ENCODE measurements around the gene TMEM175. TPM values are rescaled to one million over a fixed set of nuclear protein-coding genes. Genes with fewer than 3 reads are reported as not detected.

Gene TMEM175, protein sequence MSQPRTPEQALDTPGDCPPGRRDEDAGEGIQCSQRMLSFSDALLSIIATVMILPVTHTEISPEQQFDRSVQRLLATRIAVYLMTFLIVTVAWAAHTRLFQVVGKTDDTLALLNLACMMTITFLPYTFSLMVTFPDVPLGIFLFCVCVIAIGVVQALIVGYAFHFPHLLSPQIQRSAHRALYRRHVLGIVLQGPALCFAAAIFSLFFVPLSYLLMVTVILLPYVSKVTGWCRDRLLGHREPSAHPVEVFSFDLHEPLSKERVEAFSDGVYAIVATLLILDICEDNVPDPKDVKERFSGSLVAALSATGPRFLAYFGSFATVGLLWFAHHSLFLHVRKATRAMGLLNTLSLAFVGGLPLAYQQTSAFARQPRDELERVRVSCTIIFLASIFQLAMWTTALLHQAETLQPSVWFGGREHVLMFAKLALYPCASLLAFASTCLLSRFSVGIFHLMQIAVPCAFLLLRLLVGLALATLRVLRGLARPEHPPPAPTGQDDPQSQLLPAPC
- total RNA-seq (2014; rRNA removed; shearing (Covaris generic)): 8.8 and 13.1 TPM in 2 replicates

DNA sequence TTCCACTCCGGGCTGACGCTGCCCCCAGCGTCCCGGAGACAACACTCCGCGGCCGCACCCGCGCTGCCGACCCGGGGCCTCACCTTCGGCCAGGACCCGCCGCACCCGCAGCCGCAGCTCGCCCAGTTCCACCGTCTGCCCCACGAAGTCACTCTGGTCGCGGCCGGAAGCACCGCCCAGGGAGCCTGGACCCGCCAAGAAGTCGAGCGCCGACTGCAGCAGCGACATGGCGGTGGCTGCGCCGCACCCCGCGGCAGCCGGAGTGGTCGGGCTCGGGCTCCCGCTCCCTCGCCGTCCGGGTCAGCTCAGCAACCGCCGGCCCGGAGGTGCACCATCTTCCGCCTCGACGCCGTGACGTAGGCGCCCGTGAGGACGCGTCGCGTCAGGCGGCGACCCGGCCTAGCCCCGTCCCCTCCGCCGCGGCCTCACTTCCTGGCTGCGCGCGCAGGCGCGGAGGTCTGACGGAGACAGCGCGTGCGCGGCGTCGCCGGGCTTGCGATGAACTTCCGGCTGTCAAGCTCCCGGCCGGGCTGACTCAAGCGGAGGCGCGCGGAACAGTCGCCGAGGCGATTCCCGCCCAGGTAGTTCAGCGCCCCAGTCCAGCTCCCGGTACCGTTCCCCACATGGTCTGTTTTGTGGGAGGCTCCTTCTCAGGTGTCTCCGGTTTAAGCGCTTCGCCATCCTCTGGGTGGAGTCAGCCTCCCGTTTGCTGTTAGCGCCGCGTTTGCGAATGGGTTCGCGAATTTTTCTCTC is at the start of gene TMEM175, which contains the start of gene GAK:
Gene TMEM175 (plus strand): TSS at position 501 of the 753 bp plus-strand sequence. CDS start 15,280 bp downstream, outside the sequence.
Gene GAK (minus strand): TSS at position 357 of the 753 bp plus-strand sequence. CDS start 129 bp downstream, at position 228.
- H3K27me3 ChIP-seq (replicated peaks): no peaks in the 10 kb centered on the region
- no peaks in the 10 kb centered on the region for H3K9me3 ChIP-seq (replicated peaks)
- peak within 1 kb of the TSS; percentile 82 for H3K4me3 ChIP-seq
- peaks cover 5% of the 10 kb centered on the region; the same call in 1 of the 2 replicates for H3K4me1 ChIP-seq (replicated peaks)
- peaks cover 8% of the 10 kb centered on the region; the same call in 1 of the 2 replicates for H3K36me3 ChIP-seq
- DNase-seq (ENCODE audit: low read depth in 1 of 2, low spot score in 2 of 2): peak; percentile 83 to 88
- H3K27ac ChIP-seq: peak within 1 kb of the TSS; percentile 60

DNA sequence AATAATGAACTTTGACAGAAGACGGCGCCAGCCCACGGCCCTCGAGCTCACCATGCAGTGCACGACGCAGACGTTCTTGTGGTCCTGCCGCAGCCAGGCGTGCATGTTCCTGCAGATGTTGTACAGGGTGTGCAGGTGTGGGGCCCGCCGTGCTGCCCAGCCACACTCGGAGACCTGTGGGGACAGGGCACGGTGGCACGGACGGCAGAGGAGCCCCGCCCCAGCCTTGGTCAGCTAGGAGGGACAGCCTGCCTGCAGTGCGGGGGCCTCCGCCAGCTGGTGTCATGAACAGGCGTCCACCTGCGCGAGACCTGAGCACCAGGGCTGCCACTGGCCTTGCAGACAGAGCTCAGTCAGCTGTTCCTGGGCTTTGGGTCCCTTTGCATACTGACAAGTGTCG is 49.6 kb upstream of the TMEM175 start:
- no peaks in the 10 kb centered on the region for H3K27me3 ChIP-seq (replicated peaks)
- no peak for DNase-seq (ENCODE audit: low read depth in 1 of 2, low spot score in 2 of 2)
- no peak overlapping the region for H3K4me3 ChIP-seq
- no peaks in the 10 kb centered on the region for H3K4me1 ChIP-seq (replicated peaks)
- no peak overlapping the region for H3K27ac ChIP-seq
- no peaks in the 10 kb centered on the region for H3K9me3 ChIP-seq (replicated peaks)
- no peaks in the 10 kb centered on the region for H3K36me3 ChIP-seq

DNA sequence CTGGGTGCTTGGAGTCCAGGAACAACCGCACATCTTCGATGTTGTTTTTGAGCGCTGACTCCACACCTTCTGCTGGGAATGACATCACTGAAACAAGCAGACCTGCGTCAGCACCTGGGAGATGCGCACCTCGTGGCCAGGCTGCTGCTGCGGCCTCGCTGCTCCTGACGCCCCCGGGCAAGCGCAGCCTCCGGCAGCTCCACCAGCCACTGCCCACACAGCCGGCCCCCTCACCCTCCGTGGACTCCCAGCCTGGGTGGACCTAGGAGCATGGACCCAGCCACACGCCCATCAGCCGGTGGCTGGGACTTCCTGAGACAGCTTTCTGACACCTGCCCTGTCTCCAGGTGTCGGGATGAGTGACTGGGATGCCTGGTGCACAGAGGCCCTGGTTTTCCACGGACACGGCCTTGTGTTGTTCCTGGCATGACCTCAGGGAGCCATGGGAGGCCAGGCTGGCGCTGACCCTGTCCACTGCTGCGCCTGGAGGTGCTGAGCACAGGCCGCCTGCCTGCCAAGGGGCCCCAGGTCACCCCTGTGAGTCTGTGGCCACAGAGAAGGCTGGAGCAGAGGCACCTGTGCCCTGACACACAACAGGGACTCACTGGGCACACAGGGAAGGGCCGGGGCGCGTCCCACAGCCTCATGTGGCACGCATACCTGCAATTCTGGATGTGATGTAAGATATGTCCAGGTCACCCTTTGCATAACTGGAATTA is 48.7 kb upstream of the TMEM175 start:
- Histone ChIP-seq H3K27me3 (replicated peaks) (no peaks in the 10 kb centered on the region), H3K9me3 (replicated peaks) (no peaks in the 10 kb centered on the region), H3K36me3 (no peaks in the 10 kb centered on the region), H3K27ac (no peak overlapping the region), H3K4me1 (replicated peaks) (no peaks in the 10 kb centered on the region), H3K4me3 (no peak overlapping the region)
- DNase-seq (ENCODE audit: low read depth in 1 of 2, low spot score in 2 of 2): no peak

DNA sequence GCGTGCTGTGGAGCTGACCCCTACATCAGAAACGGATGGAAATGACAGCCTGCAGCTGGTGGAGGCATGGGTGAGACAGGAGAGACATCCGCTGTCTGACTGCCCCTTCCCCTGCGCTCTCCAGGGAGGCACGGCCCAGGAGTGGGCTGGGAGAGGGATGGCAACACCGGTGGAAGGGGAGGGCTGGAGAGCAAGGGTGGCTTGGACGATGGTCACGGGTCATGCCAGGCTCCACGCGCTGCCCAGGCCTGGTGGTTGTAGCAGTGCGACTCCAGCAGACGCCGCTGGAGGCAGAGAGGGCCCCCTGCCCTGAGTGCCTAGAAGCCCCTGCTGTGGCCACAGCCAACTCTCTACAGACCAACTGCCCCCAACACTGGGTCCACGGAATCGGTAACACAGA is 48.0 kb upstream of the TMEM175 start:
- Histone ChIP-seq H3K4me1 (replicated peaks) (no peaks in the 10 kb centered on the region), H3K4me3 (no peak overlapping the region), H3K36me3 (no peaks in the 10 kb centered on the region), H3K27ac (no peak overlapping the region), H3K27me3 (replicated peaks) (no peaks in the 10 kb centered on the region), H3K9me3 (replicated peaks) (no peaks in the 10 kb centered on the region)
- DNase-seq (ENCODE audit: low read depth in 1 of 2, low spot score in 2 of 2): no peak

DNA sequence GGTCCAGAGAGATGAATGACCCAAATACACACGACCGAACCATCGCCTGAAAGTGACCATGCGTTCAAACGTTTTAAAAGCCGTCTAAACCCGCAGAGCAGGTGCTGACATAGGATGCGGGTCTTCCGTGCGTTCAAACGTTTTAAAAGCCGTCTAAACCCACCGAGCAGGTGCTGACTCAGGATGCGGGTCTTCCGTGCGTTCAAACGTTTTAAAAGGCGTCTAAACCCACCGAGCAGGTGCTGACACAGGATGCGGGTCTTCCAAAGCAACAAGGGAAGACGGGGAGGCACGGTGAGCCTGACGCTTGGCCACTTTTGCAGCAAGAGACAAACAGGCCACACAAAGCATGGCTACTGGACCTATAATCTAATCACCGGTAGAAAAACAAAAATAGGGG is 47.4 kb upstream of the TMEM175 start:
- no peak for DNase-seq (ENCODE audit: low read depth in 1 of 2, low spot score in 2 of 2)
- H3K4me1 ChIP-seq (replicated peaks): no peaks in the 10 kb centered on the region
- no peak overlapping the region for H3K27ac ChIP-seq
- no peaks in the 10 kb centered on the region for H3K27me3 ChIP-seq (replicated peaks)
- no peak overlapping the region for H3K4me3 ChIP-seq
- H3K36me3 ChIP-seq: no peaks in the 10 kb centered on the region
- no peaks in the 10 kb centered on the region for H3K9me3 ChIP-seq (replicated peaks)

DNA sequence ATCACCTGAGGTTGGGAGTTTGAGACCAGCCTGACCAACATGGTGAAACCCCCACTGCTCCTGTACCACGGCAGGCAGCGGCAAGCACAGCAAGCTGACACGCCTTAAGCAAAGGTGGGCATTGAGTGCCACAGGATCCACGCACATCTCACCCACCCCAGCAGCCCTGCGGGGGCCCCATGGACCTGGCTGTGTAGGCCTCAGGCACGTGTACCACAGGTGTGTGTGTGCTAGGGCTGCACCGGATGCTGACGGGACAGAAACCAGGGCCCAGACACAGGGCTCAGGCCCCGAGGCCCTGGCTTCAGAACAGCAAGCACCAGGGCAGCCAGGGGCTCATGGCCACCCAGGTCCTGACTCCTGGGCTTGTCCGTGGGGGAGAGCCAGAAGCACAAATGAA is 46.9 kb upstream of the TMEM175 start:
- Histone ChIP-seq H3K9me3 (replicated peaks) (no peaks in the 10 kb centered on the region), H3K36me3 (no peaks in the 10 kb centered on the region), H3K27ac (no peak overlapping the region), H3K4me1 (replicated peaks) (no peaks in the 10 kb centered on the region), H3K4me3 (no peak overlapping the region), H3K27me3 (replicated peaks) (no peaks in the 10 kb centered on the region)
- no peak for DNase-seq (ENCODE audit: low read depth in 1 of 2, low spot score in 2 of 2)

DNA sequence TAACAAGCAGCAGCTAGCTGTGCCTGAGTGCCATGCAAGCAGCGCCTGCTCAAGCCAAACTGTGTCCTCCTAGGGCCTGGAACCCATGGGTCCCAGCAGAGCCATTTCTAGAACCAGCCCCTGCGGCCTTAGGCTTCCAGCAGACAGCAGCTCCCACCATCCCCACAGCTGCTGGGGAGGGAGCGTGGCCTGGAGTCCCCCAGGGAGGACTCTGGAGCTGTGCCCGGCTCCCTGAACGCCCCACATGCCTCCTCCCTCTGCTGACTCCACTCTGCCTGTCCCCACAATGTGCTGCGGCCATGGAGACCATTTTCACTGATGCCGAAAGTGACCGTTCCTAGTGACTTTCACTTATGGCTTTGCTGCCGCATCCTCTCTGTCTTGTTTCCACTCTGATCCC is 46.0 kb upstream of the TMEM175 start:
- Histone ChIP-seq H3K4me3 (no peak overlapping the region), H3K4me1 (replicated peaks) (no peaks in the 10 kb centered on the region), H3K27ac (no peak overlapping the region), H3K36me3 (no peaks in the 10 kb centered on the region), H3K27me3 (replicated peaks) (no peaks in the 10 kb centered on the region), H3K9me3 (replicated peaks) (no peaks in the 10 kb centered on the region)
- DNase-seq (ENCODE audit: low read depth in 1 of 2, low spot score in 2 of 2): no peak

DNA sequence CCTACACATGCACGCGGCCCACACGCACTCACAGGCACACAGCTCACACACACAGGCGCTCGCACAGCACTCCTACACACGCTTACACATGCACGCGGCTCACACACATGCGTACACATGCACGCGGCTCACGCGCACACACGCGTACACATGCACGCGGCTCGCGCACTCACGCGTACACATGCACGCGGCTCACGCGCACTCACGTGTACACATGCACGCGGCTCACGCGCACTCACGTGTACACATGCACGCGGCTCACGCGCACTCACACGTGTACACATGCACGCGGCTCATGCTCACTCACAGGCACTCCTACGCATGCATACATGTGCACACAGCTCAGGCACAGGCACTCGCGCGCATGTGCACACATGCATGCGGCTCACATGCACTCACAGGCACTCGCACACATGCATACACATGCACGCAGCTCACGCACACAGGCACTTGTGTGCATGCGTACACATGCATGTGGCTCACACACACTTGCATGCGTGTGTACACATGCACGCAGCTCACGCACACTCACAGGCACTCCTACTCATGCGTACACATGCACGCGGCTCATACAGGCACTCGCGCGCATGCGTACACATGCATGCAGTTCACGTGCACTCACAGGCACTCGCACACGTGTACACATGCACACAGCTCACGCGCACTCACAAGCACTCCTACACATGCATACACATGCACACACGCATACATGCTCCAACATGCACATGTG is 45.1 kb upstream of the TMEM175 start:
- Histone ChIP-seq H3K36me3 (no peaks in the 10 kb centered on the region), H3K27me3 (replicated peaks) (no peaks in the 10 kb centered on the region), H3K27ac (no peak overlapping the region), H3K4me3 (no peak overlapping the region), H3K9me3 (replicated peaks) (no peaks in the 10 kb centered on the region), H3K4me1 (replicated peaks) (no peaks in the 10 kb centered on the region)
- no peak for DNase-seq (ENCODE audit: low read depth in 1 of 2, low spot score in 2 of 2)

DNA sequence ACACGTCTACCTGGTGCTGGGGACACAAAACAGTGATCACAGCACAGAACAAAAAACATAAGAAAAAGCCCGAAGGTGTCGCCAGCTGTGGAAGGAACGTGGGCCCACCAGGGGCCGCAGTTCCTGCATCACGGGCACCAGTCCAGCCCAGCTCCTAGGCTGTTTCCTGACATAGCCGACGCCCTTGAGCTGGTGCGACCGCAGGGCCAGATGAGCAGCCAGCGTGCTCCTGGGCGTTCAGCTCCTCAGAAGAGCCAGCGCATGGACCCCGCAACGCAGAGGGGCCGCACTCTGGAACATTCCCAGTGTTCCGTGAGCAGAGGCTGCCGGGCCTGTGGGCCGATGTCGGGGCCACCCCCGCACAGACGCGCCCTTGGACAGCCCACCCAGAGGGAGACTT is 44.2 kb upstream of the TMEM175 start:
- no peak overlapping the region for H3K4me3 ChIP-seq
- H3K9me3 ChIP-seq (replicated peaks): no peaks in the 10 kb centered on the region
- H3K36me3 ChIP-seq: no peaks in the 10 kb centered on the region
- DNase-seq (ENCODE audit: low read depth in 1 of 2, low spot score in 2 of 2): no peak
- no peak overlapping the region for H3K27ac ChIP-seq
- H3K4me1 ChIP-seq (replicated peaks): no peaks in the 10 kb centered on the region
- no peaks in the 10 kb centered on the region for H3K27me3 ChIP-seq (replicated peaks)

DNA sequence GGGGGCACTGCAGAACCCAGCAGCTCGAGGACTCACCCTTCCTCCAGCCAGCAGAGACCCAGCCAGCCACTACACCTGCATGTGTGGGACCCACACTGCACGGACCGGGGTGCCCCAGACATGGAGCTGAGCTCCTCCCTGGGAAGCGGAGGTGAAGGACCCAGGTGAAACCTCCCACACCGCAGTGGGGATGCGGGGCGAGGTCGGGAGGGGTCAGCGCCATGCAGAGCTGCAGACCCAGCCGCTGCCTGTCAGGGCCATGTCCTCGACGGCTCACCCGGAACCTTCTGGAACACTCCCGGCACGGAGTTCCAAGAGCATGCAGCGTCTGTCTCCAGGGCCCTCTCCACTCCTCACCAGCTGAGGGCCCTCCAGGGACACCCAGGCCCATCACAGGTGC is 42.7 kb upstream of the TMEM175 start:
- no peaks in the 10 kb centered on the region for H3K9me3 ChIP-seq (replicated peaks)
- no peaks in the 10 kb centered on the region for H3K27me3 ChIP-seq (replicated peaks)
- H3K36me3 ChIP-seq: peaks cover 2% of the 10 kb centered on the region; the same call in 1 of the 2 replicates
- H3K4me3 ChIP-seq: no peak overlapping the region
- no peaks in the 10 kb centered on the region for H3K4me1 ChIP-seq (replicated peaks)
- DNase-seq (ENCODE audit: low read depth in 1 of 2, low spot score in 2 of 2): no peak
- H3K27ac ChIP-seq: no peak overlapping the region

DNA sequence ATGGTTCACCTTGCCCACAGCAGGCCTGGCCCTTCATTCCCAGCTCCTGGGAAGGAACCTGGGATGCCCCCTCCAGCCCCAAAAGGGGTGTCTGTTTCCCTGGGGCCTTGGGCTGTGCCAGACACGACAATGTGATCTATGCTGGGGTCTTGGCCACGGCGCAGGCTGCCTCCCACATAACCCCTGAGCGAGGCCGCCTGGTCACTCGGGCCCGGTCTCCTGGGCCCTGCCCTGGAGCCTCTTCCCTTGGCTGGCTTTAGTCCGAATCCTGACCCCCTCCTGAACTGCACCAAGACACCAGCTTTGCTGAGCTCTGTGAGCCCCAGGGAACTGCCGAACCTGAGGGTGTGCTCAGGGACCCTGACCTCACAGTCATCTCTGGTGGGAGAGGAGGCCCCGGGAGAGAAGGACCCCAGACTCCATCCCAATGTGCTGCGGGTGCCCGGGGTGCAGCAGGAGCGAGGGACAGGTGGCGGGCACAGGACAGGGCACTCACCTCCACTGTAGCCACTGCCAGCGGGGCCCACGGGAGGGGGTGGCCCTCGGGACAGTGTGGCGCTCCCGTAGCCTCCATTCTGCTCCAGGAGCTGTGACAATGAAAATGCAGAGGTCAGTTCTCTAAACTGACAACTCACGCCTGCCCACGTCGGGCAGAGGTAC is 42.1 kb upstream of the TMEM175 start:
- no peaks in the 10 kb centered on the region for H3K4me1 ChIP-seq (replicated peaks)
- H3K36me3 ChIP-seq: peaks cover 2% of the 10 kb centered on the region; the same call in 1 of the 2 replicates
- H3K27me3 ChIP-seq (replicated peaks): no peaks in the 10 kb centered on the region
- H3K9me3 ChIP-seq (replicated peaks): no peaks in the 10 kb centered on the region
- H3K4me3 ChIP-seq: no peak overlapping the region
- no peak overlapping the region for H3K27ac ChIP-seq
- DNase-seq (ENCODE audit: low read depth in 1 of 2, low spot score in 2 of 2): no peak

DNA sequence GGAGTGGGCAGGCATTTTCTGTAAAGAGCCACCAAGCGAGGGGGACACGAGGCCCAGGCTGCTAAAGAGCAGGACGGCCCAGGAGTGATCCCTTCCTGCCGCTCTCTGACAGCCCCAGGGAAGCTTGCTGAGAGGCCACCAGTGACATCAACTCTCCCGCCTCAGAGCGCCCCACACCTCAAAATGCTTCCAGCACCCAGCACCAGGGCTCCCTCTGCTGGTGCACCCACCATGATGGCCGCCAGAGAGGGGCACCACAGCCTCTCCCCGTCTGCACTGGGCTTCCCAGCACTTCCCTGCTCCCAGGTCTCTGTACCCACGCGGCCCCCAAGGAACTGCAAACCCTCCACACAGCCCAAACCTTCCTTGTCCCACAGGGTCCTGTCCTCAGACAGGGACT is 40.5 kb upstream of the TMEM175 start:
- no peaks in the 10 kb centered on the region for H3K27me3 ChIP-seq (replicated peaks)
- H3K4me3 ChIP-seq: no peak overlapping the region
- no peak for DNase-seq (ENCODE audit: low read depth in 1 of 2, low spot score in 2 of 2)
- H3K9me3 ChIP-seq (replicated peaks): no peaks in the 10 kb centered on the region
- peaks cover 2% of the 10 kb centered on the region; the same call in 1 of the 2 replicates for H3K36me3 ChIP-seq
- H3K27ac ChIP-seq: no peak overlapping the region
- no peaks in the 10 kb centered on the region for H3K4me1 ChIP-seq (replicated peaks)

Data from SJSA1 (cell line).